NCI-H2029 treated with DMSO at 0.1 percent for 48 hours (cell line): ENCODE results near the gene PRPF40A.

Experiments used
- DNase-seq: peaks from one replicate; lab custom pipeline; 2025; lab: John Stamatoyannopoulos, UW

Gene PRPF40A

DNA sequence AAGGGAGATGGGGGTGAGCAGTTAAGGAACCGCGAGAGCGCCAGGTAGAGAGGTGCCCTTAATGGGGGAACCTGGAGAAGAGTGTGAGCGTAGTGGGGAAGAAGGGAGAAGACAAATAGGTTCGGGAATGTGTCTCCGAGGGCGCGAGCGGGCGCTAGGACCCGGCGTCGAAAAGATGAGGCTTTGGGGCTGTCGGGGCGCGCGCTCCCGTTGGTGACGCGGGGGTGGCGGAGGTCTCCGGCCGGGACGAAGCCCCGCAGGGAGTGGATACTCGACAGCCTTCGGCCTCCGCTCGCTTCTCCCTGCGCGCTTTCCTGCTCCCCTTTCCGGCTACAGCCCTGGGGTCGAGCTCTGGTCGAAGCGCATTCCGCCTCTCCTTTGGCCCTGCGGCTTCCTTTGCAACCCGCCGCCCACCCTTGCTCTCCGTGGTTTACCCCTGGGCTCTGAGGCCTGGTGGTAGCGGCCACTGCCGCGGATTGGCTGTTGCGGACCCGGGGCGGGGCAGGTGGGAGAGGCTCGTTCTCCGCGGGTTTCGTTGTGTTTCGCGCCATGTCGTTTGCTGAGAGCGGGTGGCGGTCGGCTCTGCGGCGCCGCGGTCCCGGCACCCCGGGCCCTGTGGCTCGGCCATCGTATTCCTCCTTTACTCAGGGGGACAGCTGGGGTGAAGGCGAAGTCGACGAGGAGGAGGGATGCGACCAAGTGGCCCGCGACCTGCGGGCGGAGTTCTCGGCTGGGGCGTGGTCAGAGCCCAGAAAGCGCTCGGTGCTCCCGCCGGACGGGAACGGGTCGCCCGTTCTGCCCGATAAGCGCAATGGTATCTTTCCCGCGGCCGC lies 1.0 kb upstream of the PRPF40A start, which contains the start of gene ARL6IP6:
TSS of gene ARL6IP6 (plus strand) at position 545 of the 833 bp plus-strand sequence. CDS start at position 550, 5 bp downstream.
- peak; percentile 81 for DNase-seq

DNA sequence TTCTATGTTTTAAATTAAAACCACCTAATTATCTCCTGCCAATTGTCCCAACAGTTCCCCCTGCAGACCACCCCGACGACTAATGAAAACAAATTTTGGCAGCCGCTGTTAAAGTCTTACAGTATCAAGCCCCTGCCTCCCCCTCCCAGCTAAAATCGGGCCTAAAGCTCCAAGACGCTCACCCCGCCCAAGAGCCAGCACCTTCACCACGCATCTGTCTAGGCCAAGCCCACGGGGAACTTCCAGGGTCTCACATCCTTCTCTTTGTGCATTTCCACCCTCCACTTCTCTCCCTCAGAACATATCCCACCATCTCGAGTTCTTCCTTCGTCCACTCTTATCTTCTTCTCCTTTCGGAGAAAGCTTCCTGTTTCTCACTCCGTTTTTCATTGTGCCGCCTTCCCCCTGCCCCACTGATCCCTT lies 445 bp downstream of the PRPF40A start:
- no peak for DNase-seq

DNA sequence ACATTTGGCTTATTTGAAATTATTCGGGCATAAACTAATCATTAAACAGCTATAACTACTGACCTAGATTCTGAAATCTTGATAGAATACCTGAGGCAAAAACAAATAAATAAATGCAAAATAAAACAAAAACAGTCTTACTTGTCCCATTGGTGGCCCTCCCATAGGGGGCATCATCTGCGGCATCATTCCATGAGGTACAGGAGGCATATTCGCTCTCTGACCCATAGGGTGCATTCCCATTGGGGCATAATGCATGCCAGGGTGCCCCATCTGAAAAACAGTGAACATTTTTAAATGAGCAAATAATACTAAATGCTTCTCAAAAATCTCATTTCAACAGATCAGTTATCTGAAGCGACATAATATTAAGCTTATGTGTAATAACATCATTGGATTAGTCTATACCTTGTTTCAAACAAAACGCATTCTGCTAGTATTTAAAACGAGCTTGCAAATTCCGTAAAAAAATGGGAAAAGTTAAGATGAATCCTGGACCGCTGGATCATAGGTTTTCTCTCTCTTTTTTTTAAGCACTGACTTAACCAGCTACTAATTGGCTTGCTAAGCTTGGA lies 1.3 kb downstream of the PRPF40A start:
- DNase-seq, result no peak

DNA sequence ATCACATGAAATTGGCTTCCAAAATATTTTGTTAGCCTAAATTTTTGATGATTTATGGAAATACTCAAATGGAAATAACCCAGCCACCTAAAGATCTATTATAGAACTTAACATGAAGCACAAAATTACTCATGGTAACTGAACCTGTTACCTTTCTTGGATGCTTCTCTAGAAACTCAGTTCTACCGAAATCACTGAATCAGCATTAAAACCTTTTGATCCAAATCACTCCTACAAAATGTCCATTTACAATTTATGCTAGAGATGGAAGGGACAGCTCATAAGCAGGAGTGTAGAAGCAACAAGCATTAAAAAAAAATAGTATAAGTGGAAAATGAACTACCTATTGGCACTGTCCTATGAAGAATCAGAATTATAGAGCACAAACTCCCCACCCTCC lies 2.1 kb downstream of the PRPF40A start:
- no peak for DNase-seq

DNA sequence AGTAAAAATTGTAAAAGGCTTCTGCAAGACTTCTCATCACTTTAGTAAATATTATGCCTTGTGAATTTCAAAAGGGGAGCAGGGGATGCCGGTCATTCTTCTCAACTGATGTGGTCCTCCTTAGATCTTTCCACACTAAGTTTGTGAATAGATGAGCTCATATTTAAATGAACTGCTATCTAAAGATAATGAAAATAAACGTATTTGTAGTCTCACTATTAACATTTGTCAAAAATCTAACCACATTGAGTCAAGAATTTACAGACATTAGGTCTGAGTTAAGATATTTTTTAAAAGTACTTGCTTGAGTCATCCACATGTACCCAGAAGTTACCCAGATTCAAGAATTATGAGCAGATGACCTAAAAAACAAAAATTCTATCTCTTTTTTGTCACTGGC lies 6.5 kb downstream of the PRPF40A start:
- DNase-seq, result no peak

DNA sequence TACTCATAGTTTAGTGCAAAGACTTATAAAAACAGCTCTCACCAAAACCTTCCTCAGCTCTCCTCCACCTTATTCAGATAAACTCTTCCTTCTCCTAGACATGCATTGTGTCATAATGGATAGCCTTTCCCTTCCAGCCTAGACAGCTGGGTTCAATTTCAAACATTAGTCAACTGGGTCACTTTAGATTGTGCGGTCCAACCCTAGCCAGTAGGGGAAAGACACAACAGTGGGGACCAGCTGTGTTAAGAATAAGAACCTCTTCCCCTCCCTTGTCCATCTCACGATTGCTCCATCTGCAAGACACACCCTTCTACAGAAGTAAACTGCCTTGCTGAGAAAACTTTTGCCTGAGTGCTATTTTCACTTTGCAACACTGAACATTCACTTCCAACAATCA lies 8.5 kb downstream of the PRPF40A start:
- no peak for DNase-seq

DNA sequence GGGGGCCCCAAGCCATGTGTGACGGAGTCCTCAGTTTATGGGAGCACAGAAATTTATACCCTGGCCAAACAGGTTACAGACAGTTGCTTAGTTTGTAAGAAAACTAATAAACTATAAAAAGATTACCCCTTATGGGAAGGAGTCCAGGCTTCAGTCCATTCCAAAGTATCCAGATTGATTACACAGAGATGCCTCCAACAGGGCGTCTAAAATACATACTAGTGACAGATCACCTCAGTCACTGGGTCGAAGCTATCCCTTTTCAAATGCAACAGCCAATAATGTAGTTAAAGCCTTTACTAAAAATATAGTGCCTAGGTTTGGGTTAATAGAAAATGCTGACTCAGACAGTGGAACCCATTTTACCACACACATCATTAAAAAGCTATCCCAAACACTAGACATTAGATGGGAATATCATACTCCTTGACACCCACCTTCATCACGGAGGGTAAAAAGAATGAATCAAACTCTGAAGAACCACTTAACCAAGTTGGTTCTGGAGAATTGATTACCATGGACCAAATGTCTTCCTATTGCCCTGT lies 10.7 kb downstream of the PRPF40A start:
- DNase-seq, result no peak

DNA sequence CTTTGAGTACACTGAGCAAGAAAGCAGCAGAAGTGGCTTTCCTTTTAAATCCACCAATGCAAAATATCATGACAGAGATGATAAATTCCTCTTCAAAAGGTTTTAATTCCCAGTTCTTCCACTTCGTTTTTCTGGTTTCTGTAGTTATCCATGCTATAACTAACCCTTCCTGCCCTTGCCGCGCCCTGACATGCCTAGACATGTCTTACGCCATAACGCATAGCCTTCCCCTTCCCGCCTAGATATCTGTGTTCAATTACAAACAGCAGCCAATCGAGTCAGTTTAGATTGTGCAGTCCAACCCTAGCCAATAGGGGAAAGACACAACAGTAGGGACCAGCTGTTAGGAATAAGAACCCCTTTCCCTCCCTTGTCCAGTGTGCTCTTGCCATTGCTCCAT lies 16.1 kb downstream of the PRPF40A start:
- no peak for DNase-seq

DNA sequence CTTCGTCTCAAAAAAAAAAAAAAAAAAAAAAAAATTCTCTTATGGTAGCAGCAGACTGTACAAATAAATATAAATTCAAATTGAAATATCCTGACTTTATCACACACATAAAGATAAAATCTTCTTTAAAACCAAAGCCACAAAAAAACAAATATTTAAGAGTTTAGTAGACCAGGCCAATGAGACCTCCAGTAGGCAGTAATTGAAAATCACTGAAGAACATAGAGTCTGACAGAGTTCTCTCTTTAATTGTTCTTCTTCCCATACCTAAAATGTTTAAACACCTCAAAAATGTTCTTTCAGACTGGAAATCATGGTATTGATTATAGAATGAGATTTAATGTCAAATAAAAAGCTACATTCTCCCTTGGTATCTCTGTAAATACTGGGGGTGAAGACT lies 20.8 kb downstream of the PRPF40A start:
- DNase-seq, result no peak

DNA sequence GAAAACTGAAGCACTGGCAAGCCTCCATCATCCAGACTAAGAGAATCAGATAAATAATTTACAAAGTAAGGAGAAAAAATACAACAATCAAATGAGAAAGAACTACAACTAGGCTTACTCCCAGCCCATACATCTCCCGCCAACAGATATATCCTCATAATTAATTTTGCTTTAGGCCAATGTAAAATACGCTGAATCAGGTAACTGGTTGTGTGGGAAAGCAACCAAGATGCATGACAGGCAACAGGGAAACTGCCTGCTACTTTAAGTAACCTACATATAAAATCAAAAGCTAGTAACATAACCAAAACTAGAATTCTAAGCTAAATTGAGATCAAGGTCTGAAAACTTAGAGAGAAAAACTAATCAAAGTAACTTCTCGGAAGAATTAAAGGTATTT lies 21.5 kb downstream of the PRPF40A start:
- no peak for DNase-seq

DNA sequence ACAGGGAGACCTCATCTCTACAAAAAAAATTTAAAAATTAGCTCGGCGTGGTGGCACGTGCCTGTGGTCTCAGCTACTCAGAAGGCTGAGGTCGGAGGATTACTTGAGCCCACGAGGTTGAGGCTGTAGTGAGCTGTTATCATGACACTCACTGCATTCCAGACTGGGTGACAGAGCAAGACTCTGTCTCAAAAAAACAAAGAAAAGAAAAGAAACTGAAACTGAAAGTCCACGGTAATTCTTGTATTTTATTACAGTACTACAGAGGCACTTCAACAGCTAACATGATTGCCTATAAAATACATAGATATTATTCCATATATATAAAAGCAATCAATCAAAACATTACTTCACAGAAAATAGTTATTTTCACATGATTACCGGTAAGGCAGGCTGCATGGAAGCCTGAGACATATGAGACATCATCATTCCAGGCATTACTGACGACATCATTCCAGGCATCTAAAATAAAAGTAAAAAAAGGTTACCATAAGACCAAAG lies 23.1 kb downstream of the PRPF40A start:
- no peak for DNase-seq

DNA sequence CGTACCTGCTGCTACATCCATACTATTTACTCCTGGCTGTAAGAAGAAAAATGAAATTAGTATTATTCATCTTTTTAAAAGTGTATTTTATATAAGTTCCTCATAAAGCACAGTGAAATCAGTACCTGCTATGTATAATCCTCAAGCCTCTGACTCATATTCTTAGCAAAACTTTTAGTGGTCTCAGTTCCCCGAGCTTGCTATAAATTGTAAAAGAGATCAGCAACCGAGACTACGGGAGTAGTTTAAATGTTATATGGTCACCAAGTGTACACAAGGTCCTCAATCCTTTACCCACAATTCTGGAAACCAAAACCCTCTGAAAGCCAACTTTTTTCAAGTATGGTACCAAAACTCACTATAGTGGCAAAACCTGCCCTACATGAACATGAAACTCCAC lies 24.2 kb downstream of the PRPF40A start:
- no peak for DNase-seq

DNA sequence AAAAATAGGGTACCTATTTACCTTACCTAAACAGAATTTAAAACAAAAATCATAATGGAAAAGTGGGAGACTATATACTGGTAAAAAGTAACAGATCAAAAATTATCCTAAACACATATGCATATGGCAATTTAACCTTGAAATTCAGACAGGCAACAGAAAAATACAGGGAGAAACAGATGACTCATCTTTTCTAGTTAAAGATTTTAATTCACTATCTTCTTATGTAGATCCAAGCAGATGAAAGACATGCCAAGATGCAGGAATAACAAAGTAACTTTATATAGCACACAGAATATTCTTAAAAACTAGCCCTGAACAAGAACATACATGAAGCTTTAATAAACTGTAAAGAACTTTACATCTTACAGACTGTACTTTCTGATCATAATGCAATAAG lies 30.9 kb downstream of the PRPF40A start:
- no peak for DNase-seq

DNA sequence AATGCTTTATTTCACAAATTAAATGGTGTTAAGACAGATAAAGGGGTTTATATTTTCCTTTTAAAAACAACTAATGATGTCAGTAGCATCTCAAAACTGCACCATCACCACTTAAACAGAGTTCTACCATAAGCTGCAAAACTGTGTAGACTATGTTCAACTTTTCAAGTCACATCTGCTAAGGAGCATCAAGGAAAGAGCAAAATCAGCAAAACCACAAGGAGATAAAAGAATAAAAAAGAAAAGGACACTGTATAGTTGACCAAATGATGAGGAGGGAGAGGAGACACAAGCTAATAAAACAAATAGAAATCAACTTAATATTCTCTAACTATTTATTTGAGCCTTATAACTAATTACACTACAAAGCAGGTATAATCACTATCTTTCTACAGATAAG lies 33.9 kb downstream of the PRPF40A start:
- no peak for DNase-seq

DNA sequence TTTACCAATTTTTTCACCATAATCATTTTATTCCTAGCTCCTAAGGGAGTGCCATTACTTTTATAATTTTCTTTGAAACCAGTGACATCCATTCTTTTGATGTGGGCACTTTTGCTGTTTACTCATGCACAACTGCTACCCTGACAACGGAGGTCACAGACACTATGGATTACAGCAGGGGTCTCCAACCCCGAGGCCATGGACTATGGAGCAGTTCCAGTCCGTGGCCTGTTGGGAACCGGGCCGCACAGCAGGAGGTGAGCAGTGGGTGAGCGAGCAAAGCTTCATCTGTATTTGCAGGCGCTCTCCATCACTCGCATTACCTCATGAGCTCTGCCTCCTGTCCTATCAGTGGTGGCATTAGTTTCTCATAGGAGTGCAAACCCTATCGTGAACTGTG lies 34.6 kb downstream of the PRPF40A start:
- DNase-seq, result no peak

DNA sequence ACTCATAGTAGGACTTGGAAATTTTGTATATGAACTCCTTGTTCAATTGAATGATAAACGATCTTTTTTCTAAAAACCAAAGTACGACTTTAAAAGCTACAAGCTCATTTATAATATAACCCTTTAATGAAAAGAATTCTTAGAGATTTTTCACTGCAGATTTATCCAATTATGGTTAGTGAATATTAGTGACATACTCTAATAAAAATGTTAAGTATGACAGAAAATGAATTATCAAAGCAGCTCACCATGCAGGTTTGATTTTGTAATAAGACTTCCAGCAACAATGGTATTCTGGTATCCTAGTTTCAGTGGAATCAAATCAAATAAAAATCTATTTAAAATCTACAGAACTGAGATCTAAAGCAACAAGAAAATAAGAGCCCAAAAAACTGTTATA lies 38.5 kb downstream of the PRPF40A start:
- DNase-seq, result no peak

DNA sequence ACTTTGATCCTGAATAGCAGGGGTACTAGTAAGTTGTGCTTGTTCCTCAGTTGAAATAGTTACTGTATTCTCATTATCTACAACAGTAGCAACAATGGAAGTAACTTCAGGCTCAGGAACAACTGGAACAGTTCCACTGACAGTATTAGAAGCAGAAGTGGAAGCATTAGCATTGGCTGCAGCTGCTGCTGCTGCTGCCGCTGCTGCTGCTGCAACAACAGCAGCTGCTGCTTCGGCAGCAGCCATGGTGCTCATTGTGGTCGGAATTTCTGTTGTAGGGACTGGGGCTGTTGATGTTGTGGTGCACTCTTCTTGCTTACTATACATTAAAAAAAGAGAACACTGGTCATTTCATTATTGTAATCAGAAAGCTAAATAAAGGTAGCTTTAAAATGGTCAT lies 40.8 kb downstream of the PRPF40A start:
- DNase-seq, result no peak

DNA sequence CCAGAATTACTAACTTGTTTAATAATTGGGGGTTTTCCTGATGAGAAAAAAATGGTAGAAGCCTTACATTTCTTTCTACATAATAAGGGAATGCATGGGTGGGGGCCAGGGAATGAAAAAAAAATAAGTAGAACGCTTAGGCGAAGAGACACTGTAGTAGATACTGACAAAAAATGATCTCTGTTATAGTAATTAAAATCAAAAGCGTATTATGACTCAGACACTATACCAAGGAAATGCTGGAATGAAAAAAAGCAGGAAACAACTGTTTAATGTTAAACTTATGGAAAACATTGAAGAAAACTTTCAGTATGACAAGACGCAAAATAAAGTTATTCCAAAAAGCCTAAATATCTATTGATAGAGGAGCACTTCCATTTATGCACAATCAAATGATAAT lies 42.9 kb downstream of the PRPF40A start:
- DNase-seq, result no peak

DNA sequence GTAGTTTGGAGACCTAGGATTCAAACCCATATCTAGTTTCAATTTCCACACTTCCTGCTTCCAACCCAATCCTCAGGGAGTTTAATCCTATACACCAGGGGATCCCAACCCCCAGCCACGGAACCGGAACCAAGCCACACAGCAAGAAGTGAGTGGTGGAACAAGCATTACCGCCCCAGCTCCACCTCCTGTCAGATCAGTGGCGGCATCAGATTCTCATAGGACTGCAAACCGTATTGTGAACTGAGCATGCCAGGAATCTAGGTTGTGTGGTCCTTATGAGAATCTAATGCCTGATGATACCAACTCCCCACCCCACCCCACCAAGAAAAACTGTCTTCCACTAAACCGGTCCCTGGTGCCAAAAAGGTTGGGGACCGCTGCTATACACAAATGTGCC lies 52.5 kb downstream of the PRPF40A start:
- DNase-seq, result no peak

DNA sequence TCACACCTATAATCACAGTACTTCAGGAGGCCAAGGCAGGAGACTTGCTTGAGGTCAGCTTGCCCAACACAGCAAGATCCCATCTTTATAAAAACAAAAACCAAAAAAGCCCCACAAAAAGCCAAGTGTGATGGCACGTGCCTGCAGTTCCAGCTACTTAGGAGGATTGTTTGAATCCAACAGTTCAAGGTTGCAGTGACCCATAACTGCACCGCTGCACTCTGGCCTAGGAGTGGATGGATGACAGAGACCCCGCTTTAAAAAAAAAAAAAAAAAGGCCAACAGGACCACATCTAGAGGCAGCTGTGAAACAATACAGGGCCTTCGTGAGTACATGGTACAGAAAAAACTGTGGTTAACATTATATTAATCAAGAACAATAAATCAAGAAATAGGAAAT lies 56.2 kb downstream of the PRPF40A start:
- no peak for DNase-seq

DNA sequence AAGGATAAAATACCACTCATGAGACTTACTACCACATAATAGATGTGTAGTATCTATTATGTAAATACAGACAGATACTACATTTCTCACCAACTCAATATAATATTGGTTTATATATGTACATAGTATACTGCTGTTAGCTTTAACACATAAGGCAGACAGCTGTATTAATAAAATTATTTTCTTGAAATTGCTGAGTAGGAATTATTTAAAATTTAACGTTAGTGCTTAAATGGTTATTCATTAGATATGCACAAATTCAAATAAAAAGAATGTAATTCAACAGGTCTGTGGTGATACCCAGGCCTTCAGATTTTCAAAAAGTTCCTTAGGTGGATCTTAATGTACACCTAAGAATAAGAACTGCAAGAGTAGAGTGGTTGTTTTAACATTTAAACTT lies 59.0 kb downstream of the PRPF40A start:
- DNase-seq, result no peak

DNA sequence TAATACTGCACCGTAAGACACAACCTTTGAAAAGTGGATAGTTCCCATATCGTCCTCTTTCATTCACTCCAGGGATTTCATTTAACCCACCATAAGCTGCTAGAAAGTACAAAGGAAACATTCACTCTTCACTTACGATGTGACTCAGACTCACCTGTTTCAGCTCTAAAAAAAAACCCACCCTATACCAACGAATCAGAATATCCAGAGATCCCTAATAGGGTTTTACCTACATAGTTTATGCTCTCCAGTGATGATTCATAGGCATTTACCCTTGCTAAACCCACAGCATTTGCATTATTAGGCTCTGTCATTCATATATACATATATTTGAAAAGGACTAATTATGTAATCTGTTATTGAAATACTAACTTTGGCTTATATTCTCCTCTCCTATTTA lies 60.2 kb downstream of the PRPF40A start:
- no peak for DNase-seq

DNA sequence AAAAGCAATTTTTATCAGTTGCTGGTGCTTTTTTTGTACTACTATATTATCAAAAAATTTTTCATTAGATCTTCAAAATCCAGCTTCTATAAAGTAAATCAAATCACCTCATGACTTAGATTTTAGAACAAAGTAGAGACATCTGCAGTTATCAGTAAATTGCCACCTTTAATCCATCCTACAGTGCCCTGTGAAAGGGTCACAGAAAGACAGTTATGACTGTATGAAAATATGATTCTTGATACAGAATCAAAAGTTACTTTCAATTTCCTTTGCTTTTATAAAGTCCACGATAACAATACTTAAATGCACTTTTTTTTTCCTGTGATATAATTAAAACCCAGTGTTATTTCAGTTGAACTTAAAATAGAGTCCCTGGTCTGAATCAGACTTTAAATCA lies 61.4 kb downstream of the PRPF40A start:
- no peak for DNase-seq
